Measurements from ENCODE around the gene SPDYE5.
"Not testable (repeated sequence)": the region's sequence is repeated elsewhere in the genome, so short reads cannot be mapped to it uniquely, and the experiment has no call there.

DNA sequence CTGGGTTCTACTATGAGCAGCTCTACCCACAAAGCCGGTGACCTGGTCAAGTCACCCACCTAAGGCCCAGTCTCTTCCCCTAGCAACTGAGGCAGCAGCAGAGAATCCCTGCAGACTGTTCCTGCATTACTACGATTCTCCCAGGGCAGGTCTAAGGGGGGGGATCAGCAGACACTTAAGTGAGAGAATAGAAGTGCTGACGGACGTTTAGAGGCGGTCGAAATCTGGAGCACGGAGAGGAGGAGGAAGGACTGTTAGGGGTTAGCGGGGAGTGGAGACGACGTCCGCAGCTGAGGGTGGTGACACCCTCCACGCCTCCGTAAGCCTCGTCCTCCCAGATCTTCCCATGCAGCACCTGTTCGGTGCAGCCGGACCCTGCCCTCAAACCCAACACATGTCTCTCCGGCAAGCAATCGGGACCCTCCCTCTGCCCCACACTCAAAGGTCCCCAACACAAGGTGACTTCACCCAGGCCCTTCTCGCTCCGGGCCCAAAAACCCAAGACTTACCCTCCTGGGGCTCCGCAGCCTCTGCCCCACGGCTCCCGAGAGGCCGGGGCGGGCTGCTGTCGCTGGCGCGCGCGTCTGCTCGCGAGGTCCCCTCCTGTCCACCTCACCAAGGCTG lies 6.7 kb upstream of the SPDYE5 start:
- TF ChIP-seq, protein P1, sequence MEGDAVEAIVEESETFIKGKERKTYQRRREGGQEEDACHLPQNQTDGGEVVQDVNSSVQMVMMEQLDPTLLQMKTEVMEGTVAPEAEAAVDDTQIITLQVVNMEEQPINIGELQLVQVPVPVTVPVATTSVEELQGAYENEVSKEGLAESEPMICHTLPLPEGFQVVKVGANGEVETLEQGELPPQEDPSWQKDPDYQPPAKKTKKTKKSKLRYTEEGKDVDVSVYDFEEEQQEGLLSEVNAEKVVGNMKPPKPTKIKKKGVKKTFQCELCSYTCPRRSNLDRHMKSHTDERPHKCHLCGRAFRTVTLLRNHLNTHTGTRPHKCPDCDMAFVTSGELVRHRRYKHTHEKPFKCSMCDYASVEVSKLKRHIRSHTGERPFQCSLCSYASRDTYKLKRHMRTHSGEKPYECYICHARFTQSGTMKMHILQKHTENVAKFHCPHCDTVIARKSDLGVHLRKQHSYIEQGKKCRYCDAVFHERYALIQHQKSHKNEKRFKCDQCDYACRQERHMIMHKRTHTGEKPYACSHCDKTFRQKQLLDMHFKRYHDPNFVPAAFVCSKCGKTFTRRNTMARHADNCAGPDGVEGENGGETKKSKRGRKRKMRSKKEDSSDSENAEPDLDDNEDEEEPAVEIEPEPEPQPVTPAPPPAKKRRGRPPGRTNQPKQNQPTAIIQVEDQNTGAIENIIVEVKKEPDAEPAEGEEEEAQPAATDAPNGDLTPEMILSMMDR (IDR thresholded peaks at IDR 0.05 in 8 of 11, conservative IDR thresholded peaks at IDR 0.05 in 3 of 11): not testable (repeated sequence)
- TF ChIP-seq POLR2A, POLR2AphosphoS5 (IDR thresholded peaks at IDR 0.05): not testable (repeated sequence)

Data from spleen (tissue), 7 donors.